Lung microvascular endothelial cell (primary cell): ENCODE measurements around the gene GABBR1. TPM values are rescaled to one million over a fixed set of nuclear protein-coding genes. Genes with fewer than 3 reads are reported as not detected.

Experiments
- DNase-seq, 2 donors: peaks; one replicate each; pipeline versions ENCODE4 v3.0.0 to v3.0.0-alpha.2; 2010; ENCODE audit warnings: low read depth in 2 of 2
- total RNA-seq: library from RNA; depleted of rRNA; stranded (reverse); fragments of >200 nt; gene quantifications from 2 replicates; pipeline ENCODE4 v1.2.1, GENCODE V29; 2014

The GABBR1 gene
- total RNA-seq, 1 donor from 2014 or later: 4.0 TPM

GRCh38 chr6:29528988-29529560 lies 103.9 kb downstream of the GABBR1 start:
- no peak for DNase-seq

- DNase-seq: no peak
Observed at GRCh38 chr6:29528300-29528931, 104.6 kb downstream of the GABBR1 start.

- DNase-seq: no peak
Observed at GRCh38 chr6:29527564-29527963, 105.4 kb downstream of the GABBR1 start.

GRCh38 chr6:29527126-29527525 lies 105.9 kb downstream of the GABBR1 start:
- DNase-seq: no peak

- no peak for DNase-seq
Observed at GRCh38 chr6:29525311-29525639, 107.7 kb downstream of the GABBR1 start.

- no peak for DNase-seq
Observed at GRCh38 chr6:29524444-29525310, 108.3 kb downstream of the GABBR1 start.

- no peak for DNase-seq
Observed at GRCh38 chr6:29524044-29524443, 108.9 kb downstream of the GABBR1 start.

- DNase-seq: no peak
Observed at GRCh38 chr6:29522227-29522626, 110.8 kb downstream of the GABBR1 start.

- DNase-seq: no peak
Observed at GRCh38 chr6:29521006-29521680, 111.8 kb downstream of the GABBR1 start.

GRCh38 chr6:29520232-29520631 lies 112.8 kb downstream of the GABBR1 start:
- no peak for DNase-seq

- DNase-seq: no peak
Observed at GRCh38 chr6:29519291-29520010, 113.5 kb downstream of the GABBR1 start.

GRCh38 chr6:29517728-29518440 lies 115.1 kb downstream of the GABBR1 start:
- no peak for DNase-seq

- no peak for DNase-seq
Observed at GRCh38 chr6:29517245-29517644, 115.7 kb downstream of the GABBR1 start.

GRCh38 chr6:29516108-29516507 lies 116.9 kb downstream of the GABBR1 start:
- peak in 1 of 2 donors; percentile 92 for DNase-seq

- no peak for DNase-seq
Observed at GRCh38 chr6:29510746-29511300, 122.2 kb downstream of the GABBR1 start.

- peak; percentile 21 to 44 for DNase-seq
Observed at GRCh38 chr6:29510202-29510601, 122.8 kb downstream of the GABBR1 start.
